Inferior parietal cortex (tissue), 1 donor: Measurements from ENCODE around the gene RBM26.
"Not testable (repeated sequence)": the region's sequence is repeated elsewhere in the genome, so short reads cannot be mapped to it uniquely, and the experiment has no call there.

Experiments used
- DNase-seq: peaks from one replicate; pipeline ENCODE4 v3.0.0-alpha.2; 2016; ENCODE audit errors: extremely low spot score

Gene RBM26

GRCh38 chr13:79281339-79281747 is 124.7 kb downstream of the RBM26 start:
- no peak for DNase-seq

DNA sequence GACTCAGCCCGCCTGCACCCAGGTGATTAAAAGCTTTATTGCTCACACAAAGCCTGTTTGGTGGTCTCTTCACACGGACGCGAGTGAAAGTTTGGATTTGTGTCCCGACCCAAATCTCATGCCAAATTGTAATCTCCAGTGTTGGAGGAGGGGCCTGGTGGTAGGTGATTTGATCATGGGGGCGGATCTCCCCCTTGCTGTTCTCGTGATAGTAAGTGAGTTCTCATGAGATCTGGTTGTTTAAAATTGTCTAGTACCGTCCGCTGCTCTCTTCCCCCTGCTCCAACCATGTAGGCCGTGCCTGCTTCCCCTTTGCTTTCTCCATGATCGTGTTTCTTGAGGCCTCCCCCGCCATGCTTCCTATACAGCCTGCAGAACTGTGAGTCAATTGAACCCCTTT is 126.3 kb downstream of the RBM26 start:
- DNase-seq: not testable (repeated sequence)

- no peak for DNase-seq
These were observed 133.0 kb downstream of the RBM26 start for GRCh38 chr13:79273045-79273444.

DNA sequence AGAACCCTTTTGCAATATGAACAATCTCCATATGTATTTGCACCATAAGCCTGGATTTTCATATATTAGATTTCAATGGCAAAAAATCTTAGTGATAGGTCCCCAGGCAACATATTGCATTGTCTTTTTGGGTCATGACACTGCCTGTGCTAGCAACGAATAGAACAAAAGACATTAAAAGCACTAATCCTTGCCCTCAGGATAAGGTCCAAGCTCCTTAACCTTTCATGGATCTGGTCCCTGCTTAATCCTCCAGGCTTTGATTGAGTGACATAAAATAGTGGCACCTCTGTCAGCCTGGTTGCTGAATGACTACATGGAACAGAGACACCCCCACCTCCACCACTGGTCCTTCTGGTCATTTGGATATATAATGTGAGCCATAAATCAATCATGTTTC is 134.4 kb downstream of the RBM26 start:
- no peak for DNase-seq

- DNase-seq: no peak
These were observed 135.2 kb downstream of the RBM26 start for GRCh38 chr13:79270859-79271258.
